K562 (cell line): Measurements from ENCODE around the gene HIVEP3. TPM values are rescaled to one million over a fixed set of nuclear protein-coding genes. Genes with fewer than 3 reads are reported as not detected.

ENCODE experiments used
- ELF4 ChIP-seq: fragments of 450-650 bp; formaldehyde crosslinking; IDR thresholded peaks from 2 replicates; pipeline ENCODE4 v1.4.0; 2022; ENCODE audit warnings: missing genetic modification characterization
- KDM5B ChIP-seq: fragments of 200-600 bp; sonication (generic); IDR thresholded peaks from 2 replicates; pipeline ENCODE4 v1.6.1; 2012; ENCODE audit warnings: low read depth, mild to moderate bottlenecking, moderate library complexity, low read length, control low read depth, inconsistent platforms; ENCODE audit not compliant: insufficient replicate concordance
- MTF1 ChIP-seq: fragments of 250-450 bp; sonication (Bioruptor Pico); IDR thresholded peaks from 2 replicates; pipeline ENCODE4 v1.9.0; 2021; ENCODE audit warnings: moderate library complexity, mild to moderate bottlenecking, inconsistent platforms, borderline replicate concordance
- PHB2 ChIP-seq: fragments of 450-650 bp; IDR thresholded peaks from 2 replicates; pipeline ENCODE4 v1.6.1; 2017; ENCODE audit warnings: low read depth
- RBM17 ChIP-seq: fragments of 200-400 bp; formaldehyde crosslinking; IDR thresholded peaks from 2 replicates; pipeline ENCODE4 v1.6.1; 2017; ENCODE audit warnings: low read depth, mild to moderate bottlenecking, low read length, borderline replicate concordance
- RBM25 ChIP-seq: fragments of 200-400 bp; formaldehyde crosslinking; IDR thresholded peaks from 2 replicates; pipeline ENCODE4 v1.6.1; 2018; ENCODE audit warnings: low read length, low read depth, moderate library complexity; ENCODE audit not compliant: severe bottlenecking
- TCF7 ChIP-seq: sonication (generic); IDR thresholded peaks from 2 replicates; pipeline ENCODE4 v1.6.1; 2016; ENCODE audit warnings: antibody characterized with exemption, borderline replicate concordance
- ZFX ChIP-seq: sonication (generic); formaldehyde crosslinking; IDR thresholded peaks from 2 replicates; pipeline ENCODE4 v1.8.0; 2022; ENCODE audit warnings: mild to moderate bottlenecking, missing genetic modification reagents, moderate library complexity
- ZNF174 ChIP-seq: fragments of 250-450 bp; sonication (Bioruptor Pico); IDR thresholded peaks from 2 replicates; pipeline ENCODE4 v1.4.0; 2020; ENCODE audit warnings: mild to moderate bottlenecking
- ZNF184 ChIP-seq: sonication (generic); formaldehyde crosslinking; IDR thresholded peaks from 2 replicates; pipeline ENCODE4 v1.5.0; 2020; ENCODE audit warnings: missing genetic modification reagents
- ZNF217 ChIP-seq: sonication (generic); formaldehyde crosslinking; IDR thresholded peaks from 2 replicates; pipeline ENCODE4 v1.8.0; 2022; ENCODE audit warnings: mild to moderate bottlenecking, missing genetic modification reagents
- ZNF316 ChIP-seq: fragments of 450-650 bp; IDR thresholded peaks from 2 replicates; pipeline ENCODE4 v1.6.1; 2016
- polyA plus RNA-seq, 8 experiments: library from polyadenylated mRNA; depleted of rRNA in 4 of 8; stranded (reverse) in 5 of 8; unstranded in 3 of 8; fragments of >200 nt; fragmentation: Nextera tagmentation in 2 of 8; fragmentation: Illumina TruSeq in 1 of 8; extraction: Ambion mirVana in 2 of 8; extraction: Trizol in 1 of 8; gene quantifications; 2 replicates each; pipeline versions ENCODE4 v1.2.1 to v1.2.3, GENCODE V29; 2011 to 2014; ENCODE audit warnings: inconsistent platforms in 1 of 8, missing spikeins in 1 of 8
- total RNA-seq, 7 experiments: library from RNA; depleted of rRNA in 6 of 7; stranded (reverse); fragments of >200 nt in 6 of 7; fragmentation: Illumina TruSeq in 2 of 7; extraction: Trizol in 2 of 7; gene quantifications; 2 replicates each; pipeline versions ENCODE4 v1.2.1 to v1.2.3, GENCODE V29; 2011 to 2021; ENCODE audit warnings: low replicate concordance in 1 of 7
- TF ChIP-seq, protein P1 (sequence below): fragments of 250-450 bp; sonication (Bioruptor Pico); IDR thresholded peaks from 2 replicates; pipeline ENCODE4 v1.5.0; 2020; ENCODE audit warnings: mild to moderate bottlenecking
- TF ChIP-seq, protein P2 (sequence below), 2 experiments: fragments of 450-650 bp; IDR thresholded peaks; 2 replicates each; pipeline ENCODE4 v1.6.1; 2018; ENCODE audit warnings: mild to moderate bottlenecking in 2 of 2, low read depth in 1 of 2; ENCODE audit not compliant: partially characterized antibody in 2 of 2
- TF ChIP-seq, protein P3 (sequence below): fragments of 450-650 bp; IDR thresholded peaks from one replicate; pipeline ENCODE4 v1.6.1; 2018; ENCODE audit warnings: mild to moderate bottlenecking, moderate library complexity; ENCODE audit not compliant: partially characterized antibody
- TF ChIP-seq, protein P4 (sequence below), 2 experiments: fragments of 450-650 bp; conservative IDR thresholded peaks; 2 replicates each; pipeline ENCODE4 v1.6.1; 2017; ENCODE audit warnings: mild to moderate bottlenecking in 2 of 2, moderate library complexity in 2 of 2
- TF ChIP-seq, protein P5 (sequence below): fragments of 450-650 bp; conservative IDR thresholded peaks from 2 replicates; pipeline ENCODE4 v1.6.1; 2016; ENCODE audit warnings: missing genetic modification characterization, low read depth, mild to moderate bottlenecking, missing compliant biosample characterization, moderate library complexity
- TF ChIP-seq, protein P6 (sequence below): fragments of 450-650 bp; IDR thresholded peaks from 2 replicates; pipeline ENCODE4 v1.6.1; 2016; ENCODE audit warnings: low read depth, mild to moderate bottlenecking, moderate library complexity

HIVEP3 gene
- total and polyA plus RNA-seq, 9 of the 15 experiments (the other 6 are each of a cell fraction or from before 2014, with no cell fraction given), result 0.09 to 0.58 (median 0.34) TPM; not detected in 1

DNA sequence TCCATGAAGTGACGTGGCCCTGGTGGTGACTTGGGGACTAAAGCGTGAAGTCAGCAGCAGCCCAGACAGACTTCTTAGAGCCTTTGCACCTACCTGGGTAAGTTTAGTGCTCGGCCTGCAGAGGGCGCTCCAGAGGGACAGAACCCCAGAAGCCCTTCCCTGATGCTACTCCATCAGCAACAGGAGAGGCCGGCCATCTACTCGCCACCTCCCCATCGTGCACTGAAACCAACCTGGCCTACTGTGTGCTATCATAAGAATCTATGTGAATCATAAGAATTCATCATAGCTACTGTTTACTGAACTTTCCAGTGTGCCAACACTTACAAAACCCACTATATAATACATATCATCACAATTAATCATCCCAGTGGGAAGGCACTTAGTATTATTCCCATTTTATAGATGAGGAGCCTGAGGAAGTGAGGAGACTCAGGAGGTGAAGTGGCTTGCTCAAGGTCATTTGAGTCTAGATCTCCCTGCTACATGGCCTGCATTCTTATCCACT is 426.3 kb downstream of the HIVEP3 start (continued):
- TF ChIP-seq, protein P1, sequence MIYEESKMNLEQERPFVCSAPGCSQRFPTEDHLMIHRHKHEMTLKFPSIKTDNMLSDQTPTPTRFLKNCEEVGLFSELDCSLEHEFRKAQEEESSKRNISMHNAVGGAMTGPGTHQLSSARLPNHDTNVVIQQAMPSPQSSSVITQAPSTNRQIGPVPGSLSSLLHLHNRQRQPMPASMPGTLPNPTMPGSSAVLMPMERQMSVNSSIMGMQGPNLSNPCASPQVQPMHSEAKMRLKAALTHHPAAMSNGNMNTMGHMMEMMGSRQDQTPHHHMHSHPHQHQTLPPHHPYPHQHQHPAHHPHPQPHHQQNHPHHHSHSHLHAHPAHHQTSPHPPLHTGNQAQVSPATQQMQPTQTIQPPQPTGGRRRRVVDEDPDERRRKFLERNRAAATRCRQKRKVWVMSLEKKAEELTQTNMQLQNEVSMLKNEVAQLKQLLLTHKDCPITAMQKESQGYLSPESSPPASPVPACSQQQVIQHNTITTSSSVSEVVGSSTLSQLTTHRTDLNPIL (CRISPR knock-in tag), result no peak
- TF ChIP-seq, protein P2, sequence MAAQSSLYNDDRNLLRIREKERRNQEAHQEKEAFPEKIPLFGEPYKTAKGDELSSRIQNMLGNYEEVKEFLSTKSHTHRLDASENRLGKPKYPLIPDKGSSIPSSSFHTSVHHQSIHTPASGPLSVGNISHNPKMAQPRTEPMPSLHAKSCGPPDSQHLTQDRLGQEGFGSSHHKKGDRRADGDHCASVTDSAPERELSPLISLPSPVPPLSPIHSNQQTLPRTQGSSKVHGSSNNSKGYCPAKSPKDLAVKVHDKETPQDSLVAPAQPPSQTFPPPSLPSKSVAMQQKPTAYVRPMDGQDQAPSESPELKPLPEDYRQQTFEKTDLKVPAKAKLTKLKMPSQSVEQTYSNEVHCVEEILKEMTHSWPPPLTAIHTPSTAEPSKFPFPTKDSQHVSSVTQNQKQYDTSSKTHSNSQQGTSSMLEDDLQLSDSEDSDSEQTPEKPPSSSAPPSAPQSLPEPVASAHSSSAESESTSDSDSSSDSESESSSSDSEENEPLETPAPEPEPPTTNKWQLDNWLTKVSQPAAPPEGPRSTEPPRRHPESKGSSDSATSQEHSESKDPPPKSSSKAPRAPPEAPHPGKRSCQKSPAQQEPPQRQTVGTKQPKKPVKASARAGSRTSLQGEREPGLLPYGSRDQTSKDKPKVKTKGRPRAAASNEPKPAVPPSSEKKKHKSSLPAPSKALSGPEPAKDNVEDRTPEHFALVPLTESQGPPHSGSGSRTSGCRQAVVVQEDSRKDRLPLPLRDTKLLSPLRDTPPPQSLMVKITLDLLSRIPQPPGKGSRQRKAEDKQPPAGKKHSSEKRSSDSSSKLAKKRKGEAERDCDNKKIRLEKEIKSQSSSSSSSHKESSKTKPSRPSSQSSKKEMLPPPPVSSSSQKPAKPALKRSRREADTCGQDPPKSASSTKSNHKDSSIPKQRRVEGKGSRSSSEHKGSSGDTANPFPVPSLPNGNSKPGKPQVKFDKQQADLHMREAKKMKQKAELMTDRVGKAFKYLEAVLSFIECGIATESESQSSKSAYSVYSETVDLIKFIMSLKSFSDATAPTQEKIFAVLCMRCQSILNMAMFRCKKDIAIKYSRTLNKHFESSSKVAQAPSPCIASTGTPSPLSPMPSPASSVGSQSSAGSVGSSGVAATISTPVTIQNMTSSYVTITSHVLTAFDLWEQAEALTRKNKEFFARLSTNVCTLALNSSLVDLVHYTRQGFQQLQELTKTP (IDR thresholded peaks at IDR 0.05; ENCODE audit: low read depth in 1 of 2, partially characterized antibody in 2 of 2), result no peak
- TF ChIP-seq ZNF316 (no peak), RBM17 (no peak), ZNF174 (CRISPR knock-in tag) (no peak), RBM25 (peak; percentile 60), ELF4 (no peak), ZNF184 (no peak), TCF7 (no peak), PHB2 (no peak), ZNF217 (CRISPR knock-in tag) (no peak), KDM5B (no peak), MTF1 (CRISPR knock-in tag) (no peak), ZFX (no peak)
- TF ChIP-seq, protein P3, sequence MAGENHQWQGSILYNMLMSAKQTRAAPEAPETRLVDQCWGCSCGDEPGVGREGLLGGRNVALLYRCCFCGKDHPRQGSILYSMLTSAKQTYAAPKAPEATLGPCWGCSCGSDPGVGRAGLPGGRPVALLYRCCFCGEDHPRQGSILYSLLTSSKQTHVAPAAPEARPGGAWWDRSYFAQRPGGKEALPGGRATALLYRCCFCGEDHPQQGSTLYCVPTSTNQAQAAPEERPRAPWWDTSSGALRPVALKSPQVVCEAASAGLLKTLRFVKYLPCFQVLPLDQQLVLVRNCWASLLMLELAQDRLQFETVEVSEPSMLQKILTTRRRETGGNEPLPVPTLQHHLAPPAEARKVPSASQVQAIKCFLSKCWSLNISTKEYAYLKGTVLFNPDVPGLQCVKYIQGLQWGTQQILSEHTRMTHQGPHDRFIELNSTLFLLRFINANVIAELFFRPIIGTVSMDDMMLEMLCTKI, result no peak
- TF ChIP-seq, protein P4, sequence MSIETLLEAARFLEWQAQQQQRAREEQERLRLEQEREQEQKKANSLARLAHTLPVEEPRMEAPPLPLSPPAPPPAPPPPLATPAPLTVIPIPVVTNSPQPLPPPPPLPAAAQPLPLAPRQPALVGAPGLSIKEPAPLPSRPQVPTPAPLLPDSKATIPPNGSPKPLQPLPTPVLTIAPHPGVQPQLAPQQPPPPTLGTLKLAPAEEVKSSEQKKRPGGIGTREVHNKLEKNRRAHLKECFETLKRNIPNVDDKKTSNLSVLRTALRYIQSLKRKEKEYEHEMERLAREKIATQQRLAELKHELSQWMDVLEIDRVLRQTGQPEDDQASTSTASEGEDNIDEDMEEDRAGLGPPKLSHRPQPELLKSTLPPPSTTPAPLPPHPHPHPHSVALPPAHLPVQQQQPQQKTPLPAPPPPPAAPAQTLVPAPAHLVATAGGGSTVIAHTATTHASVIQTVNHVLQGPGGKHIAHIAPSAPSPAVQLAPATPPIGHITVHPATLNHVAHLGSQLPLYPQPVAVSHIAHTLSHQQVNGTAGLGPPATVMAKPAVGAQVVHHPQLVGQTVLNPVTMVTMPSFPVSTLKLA (conservative IDR thresholded peaks at IDR 0.05), result 0 out of 4 replicates have a peak, but pooled peaks of 1 of the 2 experiments have one; percentile 43
- TF ChIP-seq, protein P5, sequence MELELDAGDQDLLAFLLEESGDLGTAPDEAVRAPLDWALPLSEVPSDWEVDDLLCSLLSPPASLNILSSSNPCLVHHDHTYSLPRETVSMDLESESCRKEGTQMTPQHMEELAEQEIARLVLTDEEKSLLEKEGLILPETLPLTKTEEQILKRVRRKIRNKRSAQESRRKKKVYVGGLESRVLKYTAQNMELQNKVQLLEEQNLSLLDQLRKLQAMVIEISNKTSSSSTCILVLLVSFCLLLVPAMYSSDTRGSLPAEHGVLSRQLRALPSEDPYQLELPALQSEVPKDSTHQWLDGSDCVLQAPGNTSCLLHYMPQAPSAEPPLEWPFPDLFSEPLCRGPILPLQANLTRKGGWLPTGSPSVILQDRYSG (tag), result no peak
- TF ChIP-seq, protein P6, sequence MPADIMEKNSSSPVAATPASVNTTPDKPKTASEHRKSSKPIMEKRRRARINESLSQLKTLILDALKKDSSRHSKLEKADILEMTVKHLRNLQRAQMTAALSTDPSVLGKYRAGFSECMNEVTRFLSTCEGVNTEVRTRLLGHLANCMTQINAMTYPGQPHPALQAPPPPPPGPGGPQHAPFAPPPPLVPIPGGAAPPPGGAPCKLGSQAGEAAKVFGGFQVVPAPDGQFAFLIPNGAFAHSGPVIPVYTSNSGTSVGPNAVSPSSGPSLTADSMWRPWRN, result no peak
